HG02884 (cell line): ENCODE data around the gene DLG5.

Source experiments
- ATAC-seq: cut with Tn5 transposase; IDR thresholded peaks from one replicate; pipeline ENCODE4 v1.9.1; 2021; ENCODE audit warnings: mild to moderate bottlenecking, moderate library complexity; ENCODE audit not compliant: unreplicated experiment

DLG5 gene

GRCh38 chr10:77825965-77826364 is 100.6 kb downstream of the DLG5 start:
- ATAC-seq = no peak

- ATAC-seq = no peak
Observed at GRCh38 chr10:77824908-77825307, 101.6 kb downstream of the DLG5 start.

- no peak for ATAC-seq
Observed at GRCh38 chr10:77823811-77824542, 102.6 kb downstream of the DLG5 start.

- ATAC-seq = no peak
Observed at GRCh38 chr10:77821551-77821950, 105.0 kb downstream of the DLG5 start.

GRCh38 chr10:77821036-77821435 is 105.5 kb downstream of the DLG5 start:
- ATAC-seq = no peak

- no peak for ATAC-seq
Observed at GRCh38 chr10:77820349-77820748, 106.2 kb downstream of the DLG5 start.

GRCh38 chr10:77819210-77820112 is 107.1 kb downstream of the DLG5 start:
- no peak for ATAC-seq

GRCh38 chr10:77818378-77818777 is 108.2 kb downstream of the DLG5 start:
- no peak for ATAC-seq

- ATAC-seq = no peak
Observed at GRCh38 chr10:77817541-77817940, 109.0 kb downstream of the DLG5 start.

GRCh38 chr10:77816311-77816710 is 110.2 kb downstream of the DLG5 start:
- ATAC-seq = no peak

- ATAC-seq = no peak
Observed at GRCh38 chr10:77812741-77813140, 113.8 kb downstream of the DLG5 start.

- ATAC-seq = no peak
Observed at GRCh38 chr10:77811831-77812430, 114.6 kb downstream of the DLG5 start.

GRCh38 chr10:77810446-77811335 is 115.9 kb downstream of the DLG5 start:
- no peak for ATAC-seq

- no peak for ATAC-seq
Observed at GRCh38 chr10:77809336-77809735, 117.2 kb downstream of the DLG5 start.

GRCh38 chr10:77807706-77808105 is 118.8 kb downstream of the DLG5 start:
- ATAC-seq = no peak

GRCh38 chr10:77806511-77807157 is 119.9 kb downstream of the DLG5 start:
- no peak for ATAC-seq

- no peak for ATAC-seq
Observed at GRCh38 chr10:77805676-77806075, 120.9 kb downstream of the DLG5 start.

- no peak for ATAC-seq
Observed at GRCh38 chr10:77804371-77804770, 122.2 kb downstream of the DLG5 start.

GRCh38 chr10:77801474-77802161 is 124.9 kb downstream of the DLG5 start:
- no peak for ATAC-seq
